Left lung (tissue), 10 donors: ENCODE results near the gene COL17A1. TPM values are rescaled to one million over a fixed set of nuclear protein-coding genes. Genes with fewer than 3 reads are reported as not detected.

ENCODE experiments used
- ATAC-seq: fragments of 200-7000 bp; cut with Tn5 transposase; one replicate; pipeline ENCODE4 v1.9.1; 2020; ENCODE audit warnings: moderate library complexity
- DNase-seq, 4 donors: peaks; one replicate each; pipeline ENCODE4 v3.0.0-alpha.2; 2013 to 2020
- H3K27ac ChIP-seq, 2 donors: fragments of 200-600 bp; sonication (generic) in 1 of 2; one replicate each; pipeline versions ENCODE4 v1.5.0 to v1.8.0; 2020 to 2021
- H3K27me3 ChIP-seq, 2 donors: fragments of 200-600 bp; sonication (generic) in 1 of 2; one replicate each; pipeline versions ENCODE4 v1.5.0 to v1.8.0; 2020 to 2021
- H3K36me3 ChIP-seq, 2 donors: fragments of 200-600 bp; sonication (generic) in 1 of 2; one replicate each; pipeline versions ENCODE4 v1.5.0 to v1.8.0; 2020 to 2021
- H3K4me1 ChIP-seq, 2 donors: fragments of 200-600 bp; one replicate each; pipeline ENCODE4 v1.8.0; 2021
- H3K4me3 ChIP-seq, 2 donors: fragments of 200-600 bp; sonication (generic) in 1 of 2; one replicate each; pipeline versions ENCODE4 v1.5.0 to v1.8.0; 2020 to 2021; ENCODE audit warnings: mild to moderate bottlenecking in 1 of 2
- H3K9me3 ChIP-seq, 2 donors: fragments of 200-600 bp; sonication (generic) in 1 of 2; one replicate each; pipeline versions ENCODE4 v1.5.0 to v1.8.0; 2020 to 2021
- intact Hi-C, 2 donors: fragments of 100-400 bp; cut with DNase I; formaldehyde crosslinking; loops; one replicate each; pipeline versions ENCODE4 v1.11.2 to v1.14.2; 2022
- polyA plus RNA-seq, 6 donors: library from polyadenylated mRNA; unstranded; fragments of 120-200 nt; gene quantifications; one replicate each; pipeline ENCODE4 v1.2.1, GENCODE V29; 2013; ENCODE audit not compliant: insufficient read length in 6 of 6
- total RNA-seq, 2 donors: library from RNA; stranded (reverse); fragmentation: NEBNext Ultra II Directional; extraction: Animal tissue kit (Norgen Biotek cat#: 25700); gene quantifications; one replicate each; pipeline ENCODE4 v1.2.1, GENCODE V29; 2021
- TF ChIP-seq, protein P1 (sequence below), 2 donors: fragments of 200-600 bp; sonication (generic) in 1 of 2; IDR thresholded peaks; one replicate each; pipeline versions ENCODE4 v1.5.0 to v1.8.0; 2021; ENCODE audit warnings: antibody characterized with exemption in 2 of 2
- donor health status: DM: no; HTN: yes; CAD: no.
- donor health status: DM: no; HTN: no; CAD: no.

The COL17A1 gene
- total and polyA plus RNA-seq, 8 donors = 0.32 to 43.4 (median 0.71) TPM

DNA sequence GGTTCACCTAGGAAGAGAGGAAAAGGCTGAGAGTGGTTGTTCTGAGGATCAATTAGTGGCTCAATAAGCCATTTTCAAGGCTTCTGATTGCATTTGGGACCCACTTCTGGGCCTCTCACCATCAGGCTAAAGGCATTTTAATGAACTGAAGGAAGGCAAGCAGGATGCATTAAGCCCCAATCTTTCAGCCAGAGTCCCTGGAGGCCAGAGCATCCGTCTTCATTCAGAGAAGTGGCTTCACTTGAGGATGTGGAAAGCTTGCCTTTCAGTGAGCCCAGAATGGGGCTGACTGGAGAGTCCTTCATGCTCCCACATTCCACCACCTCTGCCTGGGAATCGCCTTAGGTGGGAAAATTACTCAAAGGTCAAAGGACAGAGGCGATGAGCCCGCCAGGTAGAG is 41.8 kb downstream of the COL17A1 start:
- Histone ChIP-seq H3K27ac (no peak overlapping the region), H3K27me3 (no peaks in the 10 kb centered on the region), H3K36me3 (no peaks in the 10 kb centered on the region), H3K4me3 (no peak overlapping the region), H3K9me3 (no peaks in the 10 kb centered on the region), H3K4me1 (no peaks in the 10 kb centered on the region)
- no peak for ATAC-seq
- no peak for DNase-seq
- TF ChIP-seq, protein P1, sequence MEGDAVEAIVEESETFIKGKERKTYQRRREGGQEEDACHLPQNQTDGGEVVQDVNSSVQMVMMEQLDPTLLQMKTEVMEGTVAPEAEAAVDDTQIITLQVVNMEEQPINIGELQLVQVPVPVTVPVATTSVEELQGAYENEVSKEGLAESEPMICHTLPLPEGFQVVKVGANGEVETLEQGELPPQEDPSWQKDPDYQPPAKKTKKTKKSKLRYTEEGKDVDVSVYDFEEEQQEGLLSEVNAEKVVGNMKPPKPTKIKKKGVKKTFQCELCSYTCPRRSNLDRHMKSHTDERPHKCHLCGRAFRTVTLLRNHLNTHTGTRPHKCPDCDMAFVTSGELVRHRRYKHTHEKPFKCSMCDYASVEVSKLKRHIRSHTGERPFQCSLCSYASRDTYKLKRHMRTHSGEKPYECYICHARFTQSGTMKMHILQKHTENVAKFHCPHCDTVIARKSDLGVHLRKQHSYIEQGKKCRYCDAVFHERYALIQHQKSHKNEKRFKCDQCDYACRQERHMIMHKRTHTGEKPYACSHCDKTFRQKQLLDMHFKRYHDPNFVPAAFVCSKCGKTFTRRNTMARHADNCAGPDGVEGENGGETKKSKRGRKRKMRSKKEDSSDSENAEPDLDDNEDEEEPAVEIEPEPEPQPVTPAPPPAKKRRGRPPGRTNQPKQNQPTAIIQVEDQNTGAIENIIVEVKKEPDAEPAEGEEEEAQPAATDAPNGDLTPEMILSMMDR (IDR thresholded peaks at IDR 0.05) = no peak
- intact Hi-C loops = loop anchor here in 1 of 2 donors (10.0 kb wide), 2 partner anchors 81 to 171 kb away; partner anchors contain the start of gene SFR1

DNA sequence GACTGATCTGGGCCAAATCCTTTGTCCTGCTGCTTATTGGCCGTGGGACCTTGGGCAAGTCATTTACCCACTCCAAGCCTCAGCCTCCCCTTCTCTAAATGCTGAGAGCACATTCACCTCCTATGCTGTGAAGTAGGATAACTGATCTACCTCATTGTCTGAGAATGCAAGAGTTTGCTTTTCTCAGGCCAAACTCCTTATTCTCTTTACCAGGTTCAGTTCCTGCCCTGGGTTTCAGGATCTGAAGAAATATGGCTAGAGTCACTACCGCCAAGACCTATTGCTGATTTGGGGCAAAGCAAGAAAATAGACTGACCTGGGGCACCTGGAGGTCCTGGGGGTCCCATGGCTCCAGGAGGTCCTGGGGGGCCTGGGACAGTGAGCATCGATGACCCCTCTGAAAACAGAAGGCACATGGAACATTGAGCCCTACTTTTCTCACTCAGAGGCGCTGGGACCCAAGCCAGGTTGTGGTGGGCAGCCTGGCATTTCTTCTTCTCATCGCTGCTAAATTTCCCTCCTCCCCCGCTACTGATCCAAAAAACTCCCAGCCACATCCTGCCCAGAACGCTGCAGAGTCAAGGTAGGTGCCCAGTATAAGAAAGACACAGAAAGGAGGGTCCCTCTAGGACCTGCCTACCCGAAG is 42.4 kb downstream of the COL17A1 start:
- H3K36me3 ChIP-seq = no peaks in the 10 kb centered on the region
- intact Hi-C loops = loop anchor here in 1 of 2 donors (10.0 kb wide), 2 partner anchors 81 to 171 kb away; partner anchors contain the start of gene SFR1

DNA sequence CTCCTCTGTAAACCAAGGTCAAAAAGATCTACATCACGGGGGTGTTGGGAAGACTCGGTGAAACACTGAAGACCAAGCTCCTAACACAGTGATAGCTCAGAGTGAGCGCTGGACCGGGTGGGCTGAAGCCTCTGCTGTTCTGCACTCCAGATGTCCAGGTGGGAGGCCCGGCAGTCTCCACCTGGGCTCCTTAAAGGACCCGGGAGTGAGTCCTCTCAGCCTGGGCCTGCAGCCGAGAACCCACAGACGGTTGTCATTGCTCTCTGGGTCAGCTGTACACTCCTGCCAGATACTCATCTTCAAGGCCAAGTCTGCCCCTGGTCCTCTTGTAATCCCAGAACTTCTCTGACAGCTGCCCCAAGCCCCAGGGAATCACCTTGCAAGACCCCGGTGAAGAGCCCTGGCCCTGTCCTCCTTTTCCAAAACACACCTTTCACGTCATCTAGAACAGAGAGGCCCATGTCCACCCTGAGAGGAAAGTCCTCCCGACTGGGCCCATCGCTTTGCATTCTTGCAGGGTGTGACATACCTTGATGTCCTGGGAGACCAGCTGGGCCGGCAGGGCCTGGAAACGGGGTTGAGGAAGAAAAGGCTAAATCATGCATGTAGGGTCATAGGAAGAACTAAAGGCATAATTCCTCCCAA is 43.7 kb downstream of the COL17A1 start:
- intact Hi-C loops = loop anchor here in 1 of 2 donors (10.0 kb wide), 2 partner anchors 83 to 173 kb away; partner anchors contain the start of gene SFR1
- Histone ChIP-seq H3K4me1 (no peaks in the 10 kb centered on the region), H3K9me3 (no peaks in the 10 kb centered on the region), H3K4me3 (no peak overlapping the region), H3K36me3 (no peaks in the 10 kb centered on the region), H3K27me3 (no peaks in the 10 kb centered on the region), H3K27ac (no peak overlapping the region)
- no peak for DNase-seq
- ATAC-seq = no peak
- TF ChIP-seq, protein P1 (IDR thresholded peaks at IDR 0.05) = no peak

More for the DNA sequence above, 42.4 kb downstream of the COL17A1 start:
- H3K4me3 ChIP-seq = no peak overlapping the region
- no peaks in the 10 kb centered on the region for H3K4me1 ChIP-seq
- no peak overlapping the region for H3K27ac ChIP-seq
- no peaks in the 10 kb centered on the region for H3K27me3 ChIP-seq
- no peaks in the 10 kb centered on the region for H3K9me3 ChIP-seq
- DNase-seq (no peak), ATAC-seq (no peak)
- TF ChIP-seq, protein P1 (IDR thresholded peaks at IDR 0.05) = no peak

DNA sequence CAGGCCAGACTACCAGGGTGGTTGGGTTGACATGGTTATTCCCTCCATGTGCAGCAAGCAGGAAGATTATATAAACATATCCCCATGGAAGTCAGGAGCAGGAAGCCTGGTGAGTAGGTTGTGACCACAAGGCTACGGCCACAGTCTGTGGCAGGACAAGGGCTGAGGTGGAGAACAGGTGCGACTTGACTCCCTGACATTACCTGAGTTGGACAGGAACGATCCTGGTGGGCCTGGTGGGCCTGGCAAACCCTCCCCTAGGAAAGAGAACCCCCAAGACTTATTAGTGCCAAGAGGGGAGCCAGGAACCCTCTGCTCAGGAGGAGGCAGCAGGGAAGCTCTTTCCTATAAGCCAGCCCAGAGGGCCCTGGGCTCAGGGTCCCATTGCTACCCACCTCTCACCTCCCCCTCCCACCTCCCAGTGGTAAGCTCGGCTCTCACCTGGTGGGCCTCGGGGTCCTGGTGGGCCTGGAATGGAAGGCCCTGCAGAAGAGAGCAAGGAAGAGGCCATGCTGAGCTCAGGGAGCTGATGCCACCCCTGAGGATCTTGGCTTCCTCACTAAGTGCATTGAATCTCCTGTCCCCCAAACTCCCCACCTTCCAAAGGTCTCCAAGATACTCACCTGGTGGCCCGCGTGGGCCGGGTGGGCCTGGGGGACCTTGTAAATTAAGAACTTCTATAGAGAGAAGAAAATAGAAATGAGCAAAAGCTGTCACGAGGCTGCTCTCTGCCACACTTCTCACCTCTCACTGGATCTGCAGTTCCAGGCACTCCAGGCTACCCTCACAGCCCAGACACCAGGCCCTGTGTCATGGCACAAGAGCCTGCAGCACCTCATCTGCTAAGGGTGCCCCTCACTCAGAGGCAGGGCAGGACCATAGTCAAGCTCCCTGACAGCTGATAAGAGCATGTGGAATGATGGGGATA is 44.6 kb downstream of the COL17A1 start:
- intact Hi-C loops = loop anchor here in 1 of 2 donors (10.0 kb wide), 2 partner anchors 84 to 174 kb away; partner anchors contain the start of gene SFR1
- no peak for ATAC-seq
- H3K27ac ChIP-seq = no peak overlapping the region

More for the DNA sequence above, 44.6 kb downstream of the COL17A1 start:
- no peaks in the 10 kb centered on the region for H3K36me3 ChIP-seq
- no peak for DNase-seq
- no peak overlapping the region for H3K4me3 ChIP-seq
- TF ChIP-seq, protein P1 (IDR thresholded peaks at IDR 0.05) = no peak
- no peaks in the 10 kb centered on the region for H3K4me1 ChIP-seq
- H3K9me3 ChIP-seq = no peaks in the 10 kb centered on the region
- H3K27me3 ChIP-seq = no peaks in the 10 kb centered on the region
